Measurements from ENCODE around the gene AMN1. TPM values are rescaled to one million over a fixed set of nuclear protein-coding genes. Genes with fewer than 3 reads are reported as not detected.
"Not testable (repeated sequence)": the region's sequence is repeated elsewhere in the genome, so short reads cannot be mapped to it uniquely, and the experiment has no call there.

Gene AMN1
- total RNA-seq, 1 donor from 2014 or later = 3.9 TPM

- Histone ChIP-seq H3K4me2 (ENCODE audit: low read length) (no peak overlapping the region), H3K27me3 (ENCODE audit: insufficient read depth, low read length) (no peaks in the 10 kb centered on the region), H3K36me3 (ENCODE audit: insufficient read depth, low read length) (no peaks in the 10 kb centered on the region), H3K9me3 (ENCODE audit: insufficient read depth, low read depth, low read length) (peaks cover 10% of the 10 kb centered on the region), H3K79me2 (ENCODE audit: insufficient read depth, low read length) (no peaks in the 10 kb centered on the region), H2AFZ (ENCODE audit: low read depth, low read length) (no peak overlapping the region), H3K27ac (ENCODE audit: low read depth, low read length) (no peak overlapping the region), H3K4me3 (ENCODE audit: insufficient read depth, low read depth, low read length) (no peak overlapping the region), H3K4me1 (ENCODE audit: insufficient read depth, low read length) (no peaks in the 10 kb centered on the region), H3K9ac (ENCODE audit: low read length) (no peak overlapping the region), H4K20me1 (ENCODE audit: insufficient read depth, low read length) (no peaks in the 10 kb centered on the region)
- no peak overlapping the region for H3K27ac Mint-ChIP-seq (ENCODE audit: unreplicated experiment)
- no peak overlapping the region for H3K4me3 Mint-ChIP-seq (ENCODE audit: unreplicated experiment)
- H3K27me3 Mint-ChIP-seq (ENCODE audit: low read depth, unreplicated experiment) = no peaks in the 10 kb centered on the region
- no peak for TF ChIP-seq EZH2 (IDR thresholded peaks at IDR 0.05; ENCODE audit: insufficient read depth, low read length)
- no peak for TF ChIP-seq CTCF (IDR thresholded peaks at IDR 0.05; ENCODE audit: insufficient read depth, low read depth, low read length)
- FAIRE-seq = no peak
- H3K4me1 Mint-ChIP-seq (ENCODE audit: low read depth, unreplicated experiment) = peaks cover 15% of the 10 kb centered on the region
- DNase-seq (ENCODE audit: low read depth) = no peak
- peaks cover 25% of the 10 kb centered on the region for H3K9me3 Mint-ChIP-seq (ENCODE audit: unreplicated experiment)
- H3K36me3 Mint-ChIP-seq (ENCODE audit: low read depth, unreplicated experiment) = peaks cover 17% of the 10 kb centered on the region
Measured at GRCh38 chr12:31672521-31672920, 56.3 kb downstream of the AMN1 start.

- H3K27ac ChIP-seq (ENCODE audit: low read depth, low read length); H3K27me3 Mint-ChIP-seq (ENCODE audit: low read depth, unreplicated experiment); H3K4me2 ChIP-seq (ENCODE audit: low read length); H3K27me3 ChIP-seq (ENCODE audit: insufficient read depth, low read length); FAIRE-seq; H3K4me3 Mint-ChIP-seq (ENCODE audit: unreplicated experiment); H3K79me2 ChIP-seq (ENCODE audit: insufficient read depth, low read length); H3K4me1 ChIP-seq (ENCODE audit: insufficient read depth, low read length); H3K9ac ChIP-seq (ENCODE audit: low read length); H3K4me3 ChIP-seq (ENCODE audit: insufficient read depth, low read depth, low read length); H3K27ac Mint-ChIP-seq (ENCODE audit: unreplicated experiment); DNase-seq (ENCODE audit: low read depth); H4K20me1 ChIP-seq (ENCODE audit: insufficient read depth, low read length); H3K36me3 ChIP-seq (ENCODE audit: insufficient read depth, low read length); H2AFZ ChIP-seq (ENCODE audit: low read depth, low read length): not testable (repeated sequence)
- peaks cover 22% of the 10 kb centered on the region for H3K9me3 Mint-ChIP-seq (ENCODE audit: unreplicated experiment)
- H3K36me3 Mint-ChIP-seq (ENCODE audit: low read depth, unreplicated experiment) = peaks cover 19% of the 10 kb centered on the region
- H3K4me1 Mint-ChIP-seq (ENCODE audit: low read depth, unreplicated experiment) = peaks cover 15% of the 10 kb centered on the region
- peaks cover 10% of the 10 kb centered on the region for H3K9me3 ChIP-seq (ENCODE audit: insufficient read depth, low read depth, low read length)
Measured at GRCh38 chr12:31669582-31669981, 59.2 kb downstream of the AMN1 start.

GRCh38 chr12:31669020-31669419 lies 59.8 kb downstream of the AMN1 start:
- no peaks in the 10 kb centered on the region for H3K4me1 ChIP-seq (ENCODE audit: insufficient read depth, low read length)
- H2AFZ ChIP-seq (ENCODE audit: low read depth, low read length) = no peak overlapping the region
- peaks cover 15% of the 10 kb centered on the region for H3K36me3 Mint-ChIP-seq (ENCODE audit: low read depth, unreplicated experiment)
- H3K79me2 ChIP-seq (ENCODE audit: insufficient read depth, low read length) = no peaks in the 10 kb centered on the region
- no peak for DNase-seq (ENCODE audit: low read depth)
- H3K9me3 ChIP-seq (ENCODE audit: insufficient read depth, low read depth, low read length) = peaks cover 10% of the 10 kb centered on the region
- H3K4me3 Mint-ChIP-seq (ENCODE audit: unreplicated experiment) = no peak overlapping the region
- no peaks in the 10 kb centered on the region for H3K36me3 ChIP-seq (ENCODE audit: insufficient read depth, low read length)
- no peak overlapping the region for H3K4me2 ChIP-seq (ENCODE audit: low read length)
- H3K9me3 Mint-ChIP-seq (ENCODE audit: unreplicated experiment) = peaks cover 18% of the 10 kb centered on the region
- H3K4me1 Mint-ChIP-seq (ENCODE audit: low read depth, unreplicated experiment) = peaks cover 13% of the 10 kb centered on the region
- H3K27me3 Mint-ChIP-seq (ENCODE audit: low read depth, unreplicated experiment) = no peaks in the 10 kb centered on the region
- no peak overlapping the region for H3K4me3 ChIP-seq (ENCODE audit: insufficient read depth, low read depth, low read length)
- H3K27me3 ChIP-seq (ENCODE audit: insufficient read depth, low read length) = no peaks in the 10 kb centered on the region
- H3K9ac ChIP-seq (ENCODE audit: low read length) = no peak overlapping the region
- H4K20me1 ChIP-seq (ENCODE audit: insufficient read depth, low read length) = no peaks in the 10 kb centered on the region
- no peak overlapping the region for H3K27ac Mint-ChIP-seq (ENCODE audit: unreplicated experiment)
- TF ChIP-seq CTCF (IDR thresholded peaks at IDR 0.05; ENCODE audit: insufficient read depth, low read depth, low read length) (no peak), EZH2 (IDR thresholded peaks at IDR 0.05; ENCODE audit: insufficient read depth, low read length) (no peak)
- no peak overlapping the region for H3K27ac ChIP-seq (ENCODE audit: low read depth, low read length)
- no peak for FAIRE-seq
